ENCODE results near the gene GALNT14.

DNA sequence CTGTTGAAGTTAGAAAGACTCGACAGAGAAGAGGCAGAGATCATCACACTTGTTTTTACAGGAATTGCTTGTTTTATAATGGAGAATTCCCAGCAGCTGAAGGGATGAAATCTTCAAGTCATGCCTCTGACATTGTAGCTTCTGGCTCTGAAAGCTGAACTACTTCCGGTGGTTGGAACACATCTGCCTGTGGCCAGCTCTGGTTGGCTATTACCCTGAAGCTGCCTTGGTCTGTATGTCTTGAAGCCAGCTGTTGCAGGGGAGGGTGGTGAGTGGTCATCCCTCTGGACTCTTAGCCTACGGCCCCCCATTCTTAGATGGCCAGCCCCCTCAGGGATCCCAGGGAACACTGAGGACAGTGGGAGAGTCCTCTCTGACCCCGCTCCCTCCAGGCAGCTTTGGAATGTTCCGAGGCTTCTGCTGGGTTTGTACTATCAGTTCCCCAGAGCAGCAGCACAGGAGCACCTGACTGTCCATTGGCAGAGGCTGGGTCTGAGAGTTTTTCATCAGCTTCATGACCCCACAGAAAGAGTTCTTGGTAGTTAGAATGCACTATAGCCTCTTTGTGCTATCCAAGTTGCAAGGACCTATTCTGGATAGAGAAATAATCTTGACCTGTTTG is 243.6 kb downstream of the GALNT14 start:
- TF ChIP-seq EZH2 (optimal IDR thresholded peaks at IDR 0.05; ENCODE audit: low read depth, low read length) (no peak), EZH2phosphoT487 (IDR thresholded peaks at IDR 0.05; ENCODE audit: low read length) (no peak)
- TF ChIP-seq, protein P1, sequence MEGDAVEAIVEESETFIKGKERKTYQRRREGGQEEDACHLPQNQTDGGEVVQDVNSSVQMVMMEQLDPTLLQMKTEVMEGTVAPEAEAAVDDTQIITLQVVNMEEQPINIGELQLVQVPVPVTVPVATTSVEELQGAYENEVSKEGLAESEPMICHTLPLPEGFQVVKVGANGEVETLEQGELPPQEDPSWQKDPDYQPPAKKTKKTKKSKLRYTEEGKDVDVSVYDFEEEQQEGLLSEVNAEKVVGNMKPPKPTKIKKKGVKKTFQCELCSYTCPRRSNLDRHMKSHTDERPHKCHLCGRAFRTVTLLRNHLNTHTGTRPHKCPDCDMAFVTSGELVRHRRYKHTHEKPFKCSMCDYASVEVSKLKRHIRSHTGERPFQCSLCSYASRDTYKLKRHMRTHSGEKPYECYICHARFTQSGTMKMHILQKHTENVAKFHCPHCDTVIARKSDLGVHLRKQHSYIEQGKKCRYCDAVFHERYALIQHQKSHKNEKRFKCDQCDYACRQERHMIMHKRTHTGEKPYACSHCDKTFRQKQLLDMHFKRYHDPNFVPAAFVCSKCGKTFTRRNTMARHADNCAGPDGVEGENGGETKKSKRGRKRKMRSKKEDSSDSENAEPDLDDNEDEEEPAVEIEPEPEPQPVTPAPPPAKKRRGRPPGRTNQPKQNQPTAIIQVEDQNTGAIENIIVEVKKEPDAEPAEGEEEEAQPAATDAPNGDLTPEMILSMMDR (IDR thresholded peaks at IDR 0.05; ENCODE audit: low read length) = no peak
